Transverse colon (tissue), 4 donors: Measurements from ENCODE around the gene SPARCL1.

Experiments used
- POLR2A ChIP-seq: fragments of 450-650 bp; IDR thresholded peaks from one replicate; pipeline ENCODE4 v1.6.1; 2016; ENCODE audit warnings: antibody characterized with exemption, mild to moderate bottlenecking, moderate library complexity
- POLR2AphosphoS5 ChIP-seq, 3 donors: sonication (generic); formaldehyde crosslinking; IDR thresholded peaks; one replicate each; pipeline ENCODE4 v1.6.1; 2016; ENCODE audit warnings: antibody characterized with exemption in 3 of 3
- TF ChIP-seq, protein P1 (sequence below), 5 experiments: fragments of 200-600 bp in 3 of 5; fragments of 450-650 bp in 2 of 5; sonication (generic) in 3 of 5; IDR thresholded peaks; 1 replicate in 2 of 5; 2 replicates in 3 of 5; pipeline ENCODE4 v1.5.1; 2016 to 2017; ENCODE audit warnings: antibody characterized with exemption in 5 of 5, inconsistent platforms in 3 of 5, mild to moderate bottlenecking in 2 of 5, moderate library complexity in 1 of 5

DNA sequence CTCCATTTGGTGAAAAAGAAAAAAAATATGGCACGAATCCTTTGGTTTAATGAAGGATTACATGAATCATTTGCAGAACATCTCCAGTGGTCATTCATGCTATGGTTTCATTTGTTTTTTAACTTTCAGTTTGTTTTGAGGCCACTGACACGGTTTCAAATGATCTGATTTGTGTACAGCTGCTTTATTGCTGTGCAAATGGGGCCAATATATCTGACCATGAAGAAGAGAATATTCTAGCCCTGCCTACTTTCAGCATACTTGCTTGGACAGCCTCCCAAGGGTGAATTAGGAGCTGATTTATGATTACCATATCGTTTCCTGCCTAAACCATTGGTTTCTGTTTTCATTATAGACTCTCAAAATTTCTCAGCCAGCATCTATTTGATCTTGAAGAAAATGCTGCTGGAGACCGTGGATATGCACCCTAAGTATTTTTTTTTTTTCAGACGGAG lies 30.7 kb downstream of the SPARCL1 start:
- TF ChIP-seq, protein P1, sequence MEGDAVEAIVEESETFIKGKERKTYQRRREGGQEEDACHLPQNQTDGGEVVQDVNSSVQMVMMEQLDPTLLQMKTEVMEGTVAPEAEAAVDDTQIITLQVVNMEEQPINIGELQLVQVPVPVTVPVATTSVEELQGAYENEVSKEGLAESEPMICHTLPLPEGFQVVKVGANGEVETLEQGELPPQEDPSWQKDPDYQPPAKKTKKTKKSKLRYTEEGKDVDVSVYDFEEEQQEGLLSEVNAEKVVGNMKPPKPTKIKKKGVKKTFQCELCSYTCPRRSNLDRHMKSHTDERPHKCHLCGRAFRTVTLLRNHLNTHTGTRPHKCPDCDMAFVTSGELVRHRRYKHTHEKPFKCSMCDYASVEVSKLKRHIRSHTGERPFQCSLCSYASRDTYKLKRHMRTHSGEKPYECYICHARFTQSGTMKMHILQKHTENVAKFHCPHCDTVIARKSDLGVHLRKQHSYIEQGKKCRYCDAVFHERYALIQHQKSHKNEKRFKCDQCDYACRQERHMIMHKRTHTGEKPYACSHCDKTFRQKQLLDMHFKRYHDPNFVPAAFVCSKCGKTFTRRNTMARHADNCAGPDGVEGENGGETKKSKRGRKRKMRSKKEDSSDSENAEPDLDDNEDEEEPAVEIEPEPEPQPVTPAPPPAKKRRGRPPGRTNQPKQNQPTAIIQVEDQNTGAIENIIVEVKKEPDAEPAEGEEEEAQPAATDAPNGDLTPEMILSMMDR (IDR thresholded peaks at IDR 0.05), result no peak
- no peak for TF ChIP-seq POLR2A
- TF ChIP-seq POLR2AphosphoS5 (IDR thresholded peaks at IDR 0.05), result peak in 1 of 3 donors; percentile 30
